GM10266 (cell line): ENCODE measurements around the gene HIVEP3.
"Not testable (repeated sequence)": the region's sequence is repeated elsewhere in the genome, so short reads cannot be mapped to it uniquely, and the experiment has no call there.

Experiments
- DNase-seq: peaks from one replicate; pipeline ENCODE4 v3.0.0; 2012; ENCODE audit errors: extremely low spot score
- TF ChIP-seq, protein P1 (sequence below): IDR thresholded peaks from 2 replicates; pipeline ENCODE4 v1.5.1; 2012; ENCODE audit warnings: mild to moderate bottlenecking, low read depth; ENCODE audit not compliant: control insufficient read depth, insufficient read depth; ENCODE audit errors: missing control alignments

The HIVEP3 gene

GRCh38 chr1:41953291-41953690, 34.6 kb upstream of the HIVEP3 start:
- TF ChIP-seq, protein P1, sequence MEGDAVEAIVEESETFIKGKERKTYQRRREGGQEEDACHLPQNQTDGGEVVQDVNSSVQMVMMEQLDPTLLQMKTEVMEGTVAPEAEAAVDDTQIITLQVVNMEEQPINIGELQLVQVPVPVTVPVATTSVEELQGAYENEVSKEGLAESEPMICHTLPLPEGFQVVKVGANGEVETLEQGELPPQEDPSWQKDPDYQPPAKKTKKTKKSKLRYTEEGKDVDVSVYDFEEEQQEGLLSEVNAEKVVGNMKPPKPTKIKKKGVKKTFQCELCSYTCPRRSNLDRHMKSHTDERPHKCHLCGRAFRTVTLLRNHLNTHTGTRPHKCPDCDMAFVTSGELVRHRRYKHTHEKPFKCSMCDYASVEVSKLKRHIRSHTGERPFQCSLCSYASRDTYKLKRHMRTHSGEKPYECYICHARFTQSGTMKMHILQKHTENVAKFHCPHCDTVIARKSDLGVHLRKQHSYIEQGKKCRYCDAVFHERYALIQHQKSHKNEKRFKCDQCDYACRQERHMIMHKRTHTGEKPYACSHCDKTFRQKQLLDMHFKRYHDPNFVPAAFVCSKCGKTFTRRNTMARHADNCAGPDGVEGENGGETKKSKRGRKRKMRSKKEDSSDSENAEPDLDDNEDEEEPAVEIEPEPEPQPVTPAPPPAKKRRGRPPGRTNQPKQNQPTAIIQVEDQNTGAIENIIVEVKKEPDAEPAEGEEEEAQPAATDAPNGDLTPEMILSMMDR, result no peak
- DNase-seq, result no peak

- TF ChIP-seq, protein P1, result no peak
- no peak for DNase-seq
Measured at GRCh38 chr1:41952208-41952607, 33.5 kb upstream of the HIVEP3 start.

DNA sequence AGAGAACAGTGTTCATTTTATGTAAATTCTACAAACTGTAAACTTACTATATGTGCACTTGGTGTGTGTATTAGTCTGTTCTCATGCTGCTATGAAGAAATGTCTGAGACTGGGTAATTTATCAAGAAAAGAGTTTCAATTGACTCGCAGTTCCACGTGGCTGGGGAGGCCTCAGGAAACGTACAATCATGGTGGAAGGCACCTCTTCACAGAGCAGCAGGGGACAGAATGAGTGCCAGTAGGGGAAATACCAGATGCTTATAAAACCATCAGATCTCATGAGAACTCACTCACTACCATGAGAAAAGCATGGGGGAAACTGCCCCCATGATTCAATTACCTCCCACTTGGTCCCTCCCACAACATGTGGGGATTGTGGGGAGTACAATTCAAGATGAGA, 32.8 kb upstream of the HIVEP3 start:
- DNase-seq, result not testable (repeated sequence)

- DNase-seq, result peak; percentile 42
- TF ChIP-seq, protein P1, result no peak
Measured at GRCh38 chr1:41950820-41951219, 32.1 kb upstream of the HIVEP3 start.

GRCh38 chr1:41945946-41946345, 27.2 kb upstream of the HIVEP3 start:
- DNase-seq, result not testable (repeated sequence)

DNA sequence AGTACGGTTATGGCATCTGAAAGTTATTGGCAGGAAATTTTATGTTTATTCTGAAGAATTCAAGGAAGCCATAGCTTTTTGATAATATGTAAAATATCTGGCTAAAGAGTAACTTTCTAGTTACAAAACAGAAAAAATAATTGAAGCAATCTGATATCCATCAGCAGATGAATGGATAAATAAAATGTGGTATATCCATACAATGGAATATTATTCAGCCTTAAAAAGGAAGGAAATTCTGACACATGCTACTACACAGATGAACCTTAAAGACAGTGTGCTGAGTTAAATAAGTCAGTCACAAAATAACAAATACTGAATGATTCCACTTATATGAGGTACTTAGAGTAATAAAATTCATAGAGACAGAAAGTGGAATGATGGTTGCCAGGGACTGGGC, 25.0 kb upstream of the HIVEP3 start:
- TF ChIP-seq, protein P1, result no peak
- DNase-seq, result no peak

DNA sequence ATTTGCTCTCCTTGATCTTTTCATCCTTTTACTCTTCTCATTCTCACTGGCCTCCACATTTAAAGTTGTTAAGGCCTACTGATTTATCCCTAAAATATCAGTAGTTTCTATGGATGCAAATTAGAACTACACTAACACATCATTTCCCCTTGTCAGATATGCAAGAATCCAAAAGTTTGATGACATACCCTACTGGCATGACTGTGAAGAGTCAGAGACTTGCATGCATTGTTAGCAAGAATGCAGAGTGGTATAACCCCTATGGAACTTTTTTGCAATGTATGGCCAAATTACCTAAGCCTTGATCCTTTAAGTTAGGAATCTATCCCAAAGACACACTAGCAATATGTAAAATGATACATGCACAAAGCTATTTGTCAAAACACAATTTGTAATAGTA, 23.6 kb upstream of the HIVEP3 start:
- no peak for DNase-seq
- TF ChIP-seq, protein P1, result no peak

- TF ChIP-seq, protein P1, result no peak
- DNase-seq, result no peak
Measured at GRCh38 chr1:41941381-41941780, 22.7 kb upstream of the HIVEP3 start.

DNA sequence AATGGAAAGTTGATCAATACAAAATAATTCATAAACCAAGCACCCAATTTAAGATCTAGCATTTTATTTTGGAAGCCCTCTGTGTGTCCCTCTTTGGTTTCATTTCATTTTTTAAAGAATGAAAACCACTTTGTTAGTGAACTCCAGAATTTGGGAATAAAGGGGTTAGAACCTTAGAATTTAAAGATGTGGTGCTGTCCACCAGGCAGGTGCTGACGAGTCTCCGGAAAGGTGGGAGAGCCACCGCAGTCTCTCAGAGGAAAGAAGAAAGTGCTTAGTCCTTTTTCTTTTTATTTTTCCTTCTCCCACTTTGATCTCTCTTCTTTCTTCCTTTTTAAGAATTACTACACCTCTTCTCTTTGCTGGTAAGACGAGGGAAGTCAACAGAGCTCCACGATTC, 20.5 kb upstream of the HIVEP3 start:
- no peak for DNase-seq
- TF ChIP-seq, protein P1, result no peak
